ENCODE measurements around the gene ZNF474. TPM values are rescaled to one million over a fixed set of nuclear protein-coding genes. Genes with fewer than 3 reads are reported as not detected.

Gene ZNF474
- total RNA-seq, 4 donors from 2014 or later: 0.16 TPM; not detected in 3

- ATAC-seq (no peak), DNase-seq (no peak)
- no peaks in the 10 kb centered on the region for H3K36me3 ChIP-seq
- intact Hi-C loops (cut with DNase I; ENCODE audit: low total_unique reads): loop anchor here (10.0 kb wide), 1 partner anchor 60 kb away; no protein-coding TSS in a partner anchor
- no peak overlapping the region for H3K27ac ChIP-seq
- H3K4me1 ChIP-seq: no peaks in the 10 kb centered on the region
- no peaks in the 10 kb centered on the region for H3K9me3 ChIP-seq
- in situ Hi-C loops (cut with MboI; ENCODE audit: low sequenced_read_pairs in 4 of 4): no loop called here
- H3K4me3 ChIP-seq: no peak overlapping the region
- H3K27me3 ChIP-seq: no peaks in the 10 kb centered on the region
- no peak for TF ChIP-seq POLR2A (IDR thresholded peaks at IDR 0.05)
- TF ChIP-seq, protein P1, sequence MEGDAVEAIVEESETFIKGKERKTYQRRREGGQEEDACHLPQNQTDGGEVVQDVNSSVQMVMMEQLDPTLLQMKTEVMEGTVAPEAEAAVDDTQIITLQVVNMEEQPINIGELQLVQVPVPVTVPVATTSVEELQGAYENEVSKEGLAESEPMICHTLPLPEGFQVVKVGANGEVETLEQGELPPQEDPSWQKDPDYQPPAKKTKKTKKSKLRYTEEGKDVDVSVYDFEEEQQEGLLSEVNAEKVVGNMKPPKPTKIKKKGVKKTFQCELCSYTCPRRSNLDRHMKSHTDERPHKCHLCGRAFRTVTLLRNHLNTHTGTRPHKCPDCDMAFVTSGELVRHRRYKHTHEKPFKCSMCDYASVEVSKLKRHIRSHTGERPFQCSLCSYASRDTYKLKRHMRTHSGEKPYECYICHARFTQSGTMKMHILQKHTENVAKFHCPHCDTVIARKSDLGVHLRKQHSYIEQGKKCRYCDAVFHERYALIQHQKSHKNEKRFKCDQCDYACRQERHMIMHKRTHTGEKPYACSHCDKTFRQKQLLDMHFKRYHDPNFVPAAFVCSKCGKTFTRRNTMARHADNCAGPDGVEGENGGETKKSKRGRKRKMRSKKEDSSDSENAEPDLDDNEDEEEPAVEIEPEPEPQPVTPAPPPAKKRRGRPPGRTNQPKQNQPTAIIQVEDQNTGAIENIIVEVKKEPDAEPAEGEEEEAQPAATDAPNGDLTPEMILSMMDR (IDR thresholded peaks at IDR 0.05 in 4 of 5, conservative IDR thresholded peaks at IDR 0.05 in 1 of 5): no peak
These were observed 34.2 kb upstream of the ZNF474 start for GRCh38 chr5:122095158-122095557.

DNA sequence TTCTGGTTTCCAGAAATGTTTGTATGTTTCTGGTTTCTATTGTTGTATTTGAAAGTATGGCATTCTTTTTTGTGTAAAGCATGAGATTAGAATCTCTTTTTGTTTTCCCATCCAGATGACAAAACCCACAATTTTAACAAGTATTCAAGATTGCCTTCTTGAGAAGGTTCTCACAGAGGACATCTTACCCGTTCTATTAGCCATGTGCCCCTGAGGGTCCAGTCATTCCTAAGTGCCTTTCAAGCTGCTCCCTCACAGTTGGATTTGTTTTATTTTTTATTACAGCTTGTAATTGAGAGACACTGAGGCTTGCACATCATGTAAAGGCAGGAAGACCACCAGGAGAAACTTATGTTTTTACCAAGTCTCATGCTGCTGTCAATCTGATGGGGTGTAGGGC is 32.0 kb upstream of the ZNF474 start:
- no peaks in the 10 kb centered on the region for H3K36me3 ChIP-seq
- in situ Hi-C loops (cut with MboI; ENCODE audit: low sequenced_read_pairs in 4 of 4): no loop called here
- intact Hi-C loops (cut with DNase I; ENCODE audit: low total_unique reads): loop anchor here (2.0 to 10.0 kb wide), 2 partner anchors 57 to 125 kb away; no protein-coding TSS in a partner anchor

GRCh38 chr5:122099060-122099790 is 30.1 kb upstream of the ZNF474 start:
- ATAC-seq: no peak
- intact Hi-C loops (cut with DNase I; ENCODE audit: low total_unique reads): loop anchor here (10.0 kb wide), 1 partner anchor 56 kb away; no protein-coding TSS in a partner anchor
- Histone ChIP-seq H3K27ac (no peak overlapping the region), H3K36me3 (no peaks in the 10 kb centered on the region), H3K4me3 (no peak overlapping the region), H3K27me3 (no peaks in the 10 kb centered on the region), H3K9me3 (no peaks in the 10 kb centered on the region), H3K4me1 (no peaks in the 10 kb centered on the region)
- in situ Hi-C loops (cut with MboI; ENCODE audit: low sequenced_read_pairs in 4 of 4): no loop called here
- DNase-seq: no peak
- TF ChIP-seq POLR2A (IDR thresholded peaks at IDR 0.05): no peak
- TF ChIP-seq, protein P1 (IDR thresholded peaks at IDR 0.05 in 4 of 5, conservative IDR thresholded peaks at IDR 0.05 in 1 of 5): no peak

More for the DNA sequence above, 32.0 kb upstream of the ZNF474 start:
- Histone ChIP-seq H3K9me3 (no peaks in the 10 kb centered on the region), H3K4me3 (no peak overlapping the region), H3K27ac (no peak overlapping the region), H3K4me1 (no peaks in the 10 kb centered on the region), H3K27me3 (no peaks in the 10 kb centered on the region)
- TF ChIP-seq, protein P1 (IDR thresholded peaks at IDR 0.05 in 4 of 5, conservative IDR thresholded peaks at IDR 0.05 in 1 of 5): no peak
- TF ChIP-seq POLR2A (IDR thresholded peaks at IDR 0.05): no peak
- DNase-seq: no peak
- no peak for ATAC-seq

DNA sequence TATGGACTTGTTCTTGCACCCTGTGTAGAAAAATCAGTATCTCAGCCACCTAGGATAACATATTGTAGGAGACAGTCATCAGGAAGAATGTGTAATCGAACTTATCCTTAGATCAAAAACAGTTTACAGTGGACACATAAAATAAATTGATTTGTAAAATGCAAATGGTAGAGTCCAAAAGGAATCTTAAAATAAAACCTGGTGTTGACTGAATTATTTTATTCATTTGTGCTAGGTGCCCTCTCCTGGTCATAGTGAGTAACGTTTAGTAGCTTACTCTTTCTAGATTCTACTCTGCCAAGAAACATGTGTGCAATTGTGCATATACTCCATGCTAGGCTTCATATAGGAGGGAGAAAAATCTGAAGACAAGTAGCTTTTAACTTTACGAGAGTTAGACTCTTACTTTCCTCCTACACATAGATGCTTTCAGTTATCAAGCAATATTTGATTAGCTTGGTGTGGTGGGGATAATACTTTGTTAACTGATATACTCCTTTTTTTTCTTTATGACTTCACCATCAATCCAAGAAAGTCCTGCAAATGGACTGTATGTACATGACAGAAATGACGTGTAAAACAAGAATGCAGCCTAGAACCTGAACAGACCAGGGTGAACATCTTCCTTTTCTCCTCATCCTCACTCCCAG is 27.6 kb upstream of the ZNF474 start:
- no peaks in the 10 kb centered on the region for H3K36me3 ChIP-seq
- intact Hi-C loops (cut with DNase I; ENCODE audit: low total_unique reads): no loop called here
- in situ Hi-C loops (cut with MboI; ENCODE audit: low sequenced_read_pairs in 4 of 4): no loop called here
- no peaks in the 10 kb centered on the region for H3K27me3 ChIP-seq
- TF ChIP-seq POLR2A (IDR thresholded peaks at IDR 0.05): no peak
- TF ChIP-seq, protein P1 (IDR thresholded peaks at IDR 0.05 in 4 of 5, conservative IDR thresholded peaks at IDR 0.05 in 1 of 5): peak in 4 of 5 experiments; percentile 17 to 37 (median 34)
- no peaks in the 10 kb centered on the region for H3K9me3 ChIP-seq
- peak in 1 of 2 donors; percentile 36 for ATAC-seq
- no peak overlapping the region for H3K4me3 ChIP-seq
- DNase-seq: no peak
- no peaks in the 10 kb centered on the region for H3K4me1 ChIP-seq
- no peak overlapping the region for H3K27ac ChIP-seq
